BLaER1 treated with 17β-estradiol and CSF1 and Interleukin-3, amounts not matched to agents 10 nM and 100 nM (cell line): ENCODE data around the gene KCNV2.
A peak's percentile ranks its signal among the peaks of the same experiment; 100 is the strongest.
"Not testable (repeated sequence)": the region's sequence is repeated elsewhere in the genome, so short reads cannot be mapped to it uniquely, and the experiment has no call there.

ENCODE experiments used
- H3K27ac ChIP-seq, 11 experiments: shearing (Covaris generic); formaldehyde crosslinking; 2 replicates each; pipeline ENCODE4 v1.8.1; 2022
- H3K27me3 ChIP-seq, 11 experiments: shearing (Covaris generic); formaldehyde crosslinking; 2 replicates each; pipeline ENCODE4 v1.8.1; 2022
- H3K36me3 ChIP-seq, 11 experiments: shearing (Covaris generic); formaldehyde crosslinking; 2 replicates each; pipeline ENCODE4 v1.8.1; 2022
- H3K4me1 ChIP-seq, 10 experiments: shearing (Covaris generic); formaldehyde crosslinking; 2 replicates each; pipeline ENCODE4 v1.8.1; 2022
- H3K4me2 ChIP-seq, 11 experiments: shearing (Covaris generic); formaldehyde crosslinking; 2 replicates each; pipeline ENCODE4 v1.8.1; 2022
- H3K4me3 ChIP-seq, 10 experiments: shearing (Covaris generic); formaldehyde crosslinking; 2 replicates each; pipeline ENCODE4 v1.8.1; 2022
- H3K9ac ChIP-seq, 11 experiments: shearing (Covaris generic); formaldehyde crosslinking; 2 replicates each; pipeline ENCODE4 v1.8.1; 2022
- H3K9me3 ChIP-seq, 11 experiments: shearing (Covaris generic); formaldehyde crosslinking; replicated peaks in 1 of 11; 2 replicates each; pipeline ENCODE4 v1.8.1; 2022
- H4K20me1 ChIP-seq, 11 experiments: shearing (Covaris generic); formaldehyde crosslinking; 2 replicates each; pipeline ENCODE4 v1.8.1; 2022
- Cebpa-rat ChIP-seq, 11 experiments: shearing (Covaris generic); IDR thresholded peaks; 2 replicates each; pipeline ENCODE4 v1.8.1; 2022

The KCNV2 gene

GRCh38 chr9:2688636-2689035, 28.7 kb upstream of the KCNV2 start:
- H3K4me3 ChIP-seq = no peak overlapping the region
- no peak overlapping the region for H3K9ac ChIP-seq
- no peaks in the 10 kb centered on the region for H3K9me3 ChIP-seq
- no peak overlapping the region for H3K27ac ChIP-seq
- H4K20me1 ChIP-seq = no peaks in the 10 kb centered on the region; a peak in 1 of 22 replicates
- no peaks in the 10 kb centered on the region for H3K4me1 ChIP-seq
- peaks cover 0 to 7% (median 0%) of the 10 kb centered on the region in 11 experiments; a peak in 2 of 22 replicates for H3K36me3 ChIP-seq
- H3K27me3 ChIP-seq = no peaks in the 10 kb centered on the region
- TF ChIP-seq Cebpa-rat (IDR thresholded peaks at IDR 0.05) = no peak
- H3K4me2 ChIP-seq = no peak overlapping the region

GRCh38 chr9:2691212-2691611, 26.1 kb upstream of the KCNV2 start:
- TF ChIP-seq Cebpa-rat (IDR thresholded peaks at IDR 0.05) = no peak
- Histone ChIP-seq H4K20me1 (no peaks in the 10 kb centered on the region), H3K9me3 (no peaks in the 10 kb centered on the region; a peak in 1 of 22 replicates), H3K4me3 (no peak overlapping the region), H3K27me3 (no peaks in the 10 kb centered on the region), H3K36me3 (peaks cover 0 to 7% (median 0%) of the 10 kb centered on the region in 11 experiments; a peak in 2 of 22 replicates), H3K4me1 (no peaks in the 10 kb centered on the region), H3K4me2 (no peak overlapping the region), H3K9ac (no peak overlapping the region), H3K27ac (no peak overlapping the region)

GRCh38 chr9:2691626-2692025, 25.7 kb upstream of the KCNV2 start:
- Histone ChIP-seq H3K36me3 (peaks cover 0 to 7% (median 0%) of the 10 kb centered on the region in 11 experiments; a peak in 2 of 22 replicates), H3K4me2 (no peak overlapping the region), H3K9me3 (no peaks in the 10 kb centered on the region; a peak in 1 of 22 replicates), H3K27ac (no peak overlapping the region), H3K27me3 (no peaks in the 10 kb centered on the region), H4K20me1 (no peaks in the 10 kb centered on the region), H3K9ac (no peak overlapping the region), H3K4me3 (no peak overlapping the region), H3K4me1 (no peaks in the 10 kb centered on the region)
- TF ChIP-seq Cebpa-rat (IDR thresholded peaks at IDR 0.05) = no peak

- H4K20me1 ChIP-seq = no peaks in the 10 kb centered on the region
- no peak overlapping the region for H3K9ac ChIP-seq
- H3K4me3 ChIP-seq = no peak overlapping the region
- no peak overlapping the region for H3K4me2 ChIP-seq
- H3K9me3 ChIP-seq = peaks cover 0 to 6% (median 0%) of the 10 kb centered on the region in 11 experiments; a peak in 1 of 22 replicates
- no peaks in the 10 kb centered on the region for H3K27me3 ChIP-seq
- TF ChIP-seq Cebpa-rat (IDR thresholded peaks at IDR 0.05) = no peak
- peaks cover 0 to 6% (median 0%) of the 10 kb centered on the region in 10 experiments; a peak in 2 of 20 replicates for H3K4me1 ChIP-seq
- H3K27ac ChIP-seq = no peak overlapping the region
- H3K36me3 ChIP-seq = peaks cover 0 to 7% (median 0%) of the 10 kb centered on the region in 11 experiments; a peak in 1 of 22 replicates
These were observed 24.3 kb upstream of the KCNV2 start for GRCh38 chr9:2693056-2693455.

- Histone ChIP-seq H3K4me2 (peak overlapping the region in 3 of 11 experiments; percentile 11 to 22 (median 16); a peak in 2 of 22 replicates), H3K4me1 (peaks cover 0 to 6% (median 0%) of the 10 kb centered on the region in 10 experiments; a peak in 2 of 20 replicates)
These were observed 19.8 kb upstream of the KCNV2 start for GRCh38 chr9:2697492-2697891.

GRCh38 chr9:2700398-2700797, 16.9 kb upstream of the KCNV2 start:
- TF ChIP-seq Cebpa-rat (IDR thresholded peaks at IDR 0.05) = no peak
- H3K9me3 ChIP-seq = peaks cover 0 to 6% (median 0%) of the 10 kb centered on the region in 11 experiments; a peak in 1 of 22 replicates
- H3K36me3 ChIP-seq = 0 out of 22 replicates have a peak, but pooled peaks cover 0 to 4% (median 0%) of the 10 kb centered on the region in 11 experiments
- no peaks in the 10 kb centered on the region for H4K20me1 ChIP-seq
- H3K4me3 ChIP-seq = no peak overlapping the region
- no peak overlapping the region for H3K9ac ChIP-seq
- H3K4me1 ChIP-seq = peaks cover 0 to 10% (median 5%) of the 10 kb centered on the region in 10 experiments; a peak in 6 of 20 replicates
- H3K4me2 ChIP-seq = no peak overlapping the region
- H3K27ac ChIP-seq = no peak overlapping the region
- no peaks in the 10 kb centered on the region for H3K27me3 ChIP-seq

More at GRCh38 chr9:2697492-2697891, 19.8 kb upstream of the KCNV2 start:
- Histone ChIP-seq H3K27me3 (no peaks in the 10 kb centered on the region), H3K36me3 (0 out of 22 replicates have a peak, but pooled peaks cover 0 to 4% (median 0%) of the 10 kb centered on the region in 11 experiments), H4K20me1 (no peaks in the 10 kb centered on the region), H3K9me3 (peaks cover 0 to 6% (median 0%) of the 10 kb centered on the region in 11 experiments; a peak in 1 of 22 replicates), H3K9ac (no peak overlapping the region), H3K27ac (no peak overlapping the region), H3K4me3 (no peak overlapping the region)
- TF ChIP-seq Cebpa-rat (IDR thresholded peaks at IDR 0.05) = no peak

GRCh38 chr9:2700909-2701550, 16.3 kb upstream of the KCNV2 start:
- no peak overlapping the region for H3K4me3 ChIP-seq
- peaks cover 0 to 6% (median 0%) of the 10 kb centered on the region in 11 experiments; a peak in 1 of 22 replicates for H3K9me3 ChIP-seq
- H3K4me1 ChIP-seq = peaks cover 0 to 10% (median 5%) of the 10 kb centered on the region in 10 experiments; a peak in 6 of 20 replicates
- no peak overlapping the region for H3K4me2 ChIP-seq
- H3K27ac ChIP-seq = no peak overlapping the region
- TF ChIP-seq Cebpa-rat (IDR thresholded peaks at IDR 0.05) = no peak
- H4K20me1 ChIP-seq = no peaks in the 10 kb centered on the region
- H3K27me3 ChIP-seq = no peaks in the 10 kb centered on the region
- H3K9ac ChIP-seq = no peak overlapping the region
- 0 out of 22 replicates have a peak, but pooled peaks cover 0 to 4% (median 0%) of the 10 kb centered on the region in 11 experiments for H3K36me3 ChIP-seq

GRCh38 chr9:2704504-2704903, 12.8 kb upstream of the KCNV2 start:
- TF ChIP-seq Cebpa-rat (IDR thresholded peaks at IDR 0.05) = no peak
- H3K4me1 ChIP-seq = peaks cover 0 to 10% (median 0%) of the 10 kb centered on the region in 10 experiments; a peak in 4 of 20 replicates
- no peak overlapping the region; a peak in 1 of 22 replicates for H3K4me2 ChIP-seq

GRCh38 chr9:2707256-2707655, 10.1 kb upstream of the KCNV2 start:
- H3K9ac ChIP-seq, H3K4me2 ChIP-seq, H3K27ac ChIP-seq, H3K4me3 ChIP-seq, H3K36me3 ChIP-seq, H4K20me1 ChIP-seq, H3K27me3 ChIP-seq, H3K9me3 ChIP-seq: not testable (repeated sequence)
- peaks cover 0 to 13% (median 0%) of the 10 kb centered on the region in 10 experiments; a peak in 5 of 20 replicates for H3K4me1 ChIP-seq

More at GRCh38 chr9:2704504-2704903, 12.8 kb upstream of the KCNV2 start:
- Histone ChIP-seq H3K9me3 (no peaks in the 10 kb centered on the region; a peak in 1 of 22 replicates), H4K20me1 (no peaks in the 10 kb centered on the region), H3K9ac (no peak overlapping the region), H3K27me3 (no peaks in the 10 kb centered on the region), H3K27ac (no peak overlapping the region), H3K36me3 (0 out of 22 replicates have a peak, but pooled peaks cover 0 to 4% (median 0%) of the 10 kb centered on the region in 11 experiments), H3K4me3 (no peak overlapping the region)
